HL-60 (cell line): ENCODE data around the gene XPC.

ENCODE experiments used
- SPI1 ChIP-seq: IDR thresholded peaks from 2 replicates; pipeline ENCODE4 v1.6.1; 2012; ENCODE audit warnings: low read depth, mild to moderate bottlenecking, borderline replicate concordance
- TF ChIP-seq, protein P1 (sequence below): IDR thresholded peaks from one replicate; pipeline ENCODE4 v1.5.1; 2011; ENCODE audit warnings: low read length, control low read depth, inconsistent platforms; ENCODE audit not compliant: insufficient read depth

DNA sequence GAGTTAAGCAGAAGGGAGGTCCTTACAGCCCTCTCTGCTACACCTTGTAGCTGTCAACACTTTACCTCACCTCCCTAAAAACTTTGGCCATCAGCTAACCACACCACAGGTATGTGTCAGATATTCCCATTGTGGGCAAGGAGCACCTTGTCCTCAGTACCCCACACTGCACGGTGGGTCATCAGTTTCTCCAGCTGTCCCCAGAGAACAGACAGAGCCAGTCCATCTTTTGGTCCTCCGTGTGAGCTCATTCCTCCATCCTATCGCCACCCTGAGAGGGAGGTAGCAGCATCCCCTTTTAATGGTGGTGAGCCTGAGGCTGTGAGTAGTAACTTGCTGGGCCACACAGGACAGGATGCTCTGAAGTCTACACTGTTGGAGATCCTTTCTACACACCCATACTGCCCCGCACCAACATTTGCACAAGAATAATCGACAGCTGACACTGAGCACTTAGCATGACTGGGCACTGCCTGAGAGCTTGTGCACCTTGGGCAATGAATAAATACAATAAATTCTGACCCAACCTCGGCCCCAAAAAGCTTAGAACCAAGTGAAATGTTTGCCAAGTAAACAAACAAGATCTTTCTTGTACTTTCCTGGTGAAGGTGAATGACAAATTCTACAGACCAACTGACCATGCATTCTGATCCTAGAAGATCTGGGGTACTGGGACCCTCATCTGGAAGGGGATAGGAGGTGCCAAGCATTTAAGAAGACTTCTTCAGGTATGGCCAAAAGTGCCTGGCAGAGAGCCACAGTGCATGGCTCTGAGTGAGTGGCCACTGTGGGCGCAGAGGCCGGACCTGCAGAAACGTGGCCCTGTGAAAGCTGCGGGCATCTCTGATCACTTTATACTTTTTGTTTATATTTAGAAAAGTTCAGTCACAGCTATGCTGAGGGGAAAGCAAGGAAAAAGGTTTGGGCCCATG lies 60.7 kb downstream of the XPC start:
- TF ChIP-seq, protein P1, sequence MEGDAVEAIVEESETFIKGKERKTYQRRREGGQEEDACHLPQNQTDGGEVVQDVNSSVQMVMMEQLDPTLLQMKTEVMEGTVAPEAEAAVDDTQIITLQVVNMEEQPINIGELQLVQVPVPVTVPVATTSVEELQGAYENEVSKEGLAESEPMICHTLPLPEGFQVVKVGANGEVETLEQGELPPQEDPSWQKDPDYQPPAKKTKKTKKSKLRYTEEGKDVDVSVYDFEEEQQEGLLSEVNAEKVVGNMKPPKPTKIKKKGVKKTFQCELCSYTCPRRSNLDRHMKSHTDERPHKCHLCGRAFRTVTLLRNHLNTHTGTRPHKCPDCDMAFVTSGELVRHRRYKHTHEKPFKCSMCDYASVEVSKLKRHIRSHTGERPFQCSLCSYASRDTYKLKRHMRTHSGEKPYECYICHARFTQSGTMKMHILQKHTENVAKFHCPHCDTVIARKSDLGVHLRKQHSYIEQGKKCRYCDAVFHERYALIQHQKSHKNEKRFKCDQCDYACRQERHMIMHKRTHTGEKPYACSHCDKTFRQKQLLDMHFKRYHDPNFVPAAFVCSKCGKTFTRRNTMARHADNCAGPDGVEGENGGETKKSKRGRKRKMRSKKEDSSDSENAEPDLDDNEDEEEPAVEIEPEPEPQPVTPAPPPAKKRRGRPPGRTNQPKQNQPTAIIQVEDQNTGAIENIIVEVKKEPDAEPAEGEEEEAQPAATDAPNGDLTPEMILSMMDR, result no peak
- TF ChIP-seq SPI1, result no peak
